GM12878 (cell line): ENCODE results near the gene ACAD11.
"Not testable (repeated sequence)": the region's sequence is repeated elsewhere in the genome, so short reads cannot be mapped to it uniquely, and the experiment has no call there.

ENCODE experiments used
- EZH2 ChIP-seq: IDR thresholded peaks from 2 replicates; pipeline ENCODE4 v1.6.1; 2012; ENCODE audit warnings: low read depth, mild to moderate bottlenecking, control low read depth, inconsistent platforms, low read length, borderline replicate concordance; ENCODE audit not compliant: control insufficient read depth
- TBL1XR1 ChIP-seq: IDR thresholded peaks from 2 replicates; pipeline ENCODE4 v1.6.1; 2012; ENCODE audit warnings: low read depth, low read length, improper control_type of control experiment
- TF ChIP-seq, protein P1 (sequence below): fragments of 450-650 bp; IDR thresholded peaks from 2 replicates; pipeline ENCODE4 v1.6.1; 2017; ENCODE audit warnings: mild to moderate bottlenecking, moderate library complexity
- TF ChIP-seq, protein P2 (sequence below), 3 experiments: IDR thresholded peaks in 2 of 3; conservative IDR thresholded peaks in 1 of 3; 2 replicates each; pipeline ENCODE4 v1.5.1; 2011; ENCODE audit warnings: low read depth in 3 of 3, low read length in 3 of 3, mild to moderate bottlenecking in 3 of 3, control low read depth in 2 of 3, moderate library complexity in 2 of 3, inconsistent platforms in 1 of 3, mixed read lengths in 1 of 3; ENCODE audit not compliant: control insufficient read depth in 2 of 3, insufficient read depth in 1 of 3; ENCODE audit errors: extremely low read depth in 1 of 3

DNA sequence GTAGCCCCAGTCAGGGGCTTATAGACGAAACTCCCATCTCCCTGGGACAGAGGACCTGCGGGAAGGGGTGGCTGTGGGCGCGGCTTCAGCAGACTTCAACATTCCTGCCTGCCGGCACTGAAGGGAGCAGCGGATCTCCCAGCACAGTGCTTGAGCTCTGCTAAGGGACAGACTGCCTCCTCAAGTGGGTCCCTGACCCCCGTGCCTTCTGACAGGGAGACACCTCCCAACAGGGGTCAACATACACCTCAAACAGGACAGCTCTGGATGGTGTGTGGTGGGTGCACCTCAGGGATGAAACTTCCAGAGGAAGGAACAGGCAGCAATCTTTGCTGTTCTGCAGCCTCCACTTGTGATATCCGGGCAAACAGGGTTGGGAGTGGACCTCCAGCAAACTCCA lies 53.0 kb downstream of the ACAD11 start:
- TF ChIP-seq, protein P1, sequence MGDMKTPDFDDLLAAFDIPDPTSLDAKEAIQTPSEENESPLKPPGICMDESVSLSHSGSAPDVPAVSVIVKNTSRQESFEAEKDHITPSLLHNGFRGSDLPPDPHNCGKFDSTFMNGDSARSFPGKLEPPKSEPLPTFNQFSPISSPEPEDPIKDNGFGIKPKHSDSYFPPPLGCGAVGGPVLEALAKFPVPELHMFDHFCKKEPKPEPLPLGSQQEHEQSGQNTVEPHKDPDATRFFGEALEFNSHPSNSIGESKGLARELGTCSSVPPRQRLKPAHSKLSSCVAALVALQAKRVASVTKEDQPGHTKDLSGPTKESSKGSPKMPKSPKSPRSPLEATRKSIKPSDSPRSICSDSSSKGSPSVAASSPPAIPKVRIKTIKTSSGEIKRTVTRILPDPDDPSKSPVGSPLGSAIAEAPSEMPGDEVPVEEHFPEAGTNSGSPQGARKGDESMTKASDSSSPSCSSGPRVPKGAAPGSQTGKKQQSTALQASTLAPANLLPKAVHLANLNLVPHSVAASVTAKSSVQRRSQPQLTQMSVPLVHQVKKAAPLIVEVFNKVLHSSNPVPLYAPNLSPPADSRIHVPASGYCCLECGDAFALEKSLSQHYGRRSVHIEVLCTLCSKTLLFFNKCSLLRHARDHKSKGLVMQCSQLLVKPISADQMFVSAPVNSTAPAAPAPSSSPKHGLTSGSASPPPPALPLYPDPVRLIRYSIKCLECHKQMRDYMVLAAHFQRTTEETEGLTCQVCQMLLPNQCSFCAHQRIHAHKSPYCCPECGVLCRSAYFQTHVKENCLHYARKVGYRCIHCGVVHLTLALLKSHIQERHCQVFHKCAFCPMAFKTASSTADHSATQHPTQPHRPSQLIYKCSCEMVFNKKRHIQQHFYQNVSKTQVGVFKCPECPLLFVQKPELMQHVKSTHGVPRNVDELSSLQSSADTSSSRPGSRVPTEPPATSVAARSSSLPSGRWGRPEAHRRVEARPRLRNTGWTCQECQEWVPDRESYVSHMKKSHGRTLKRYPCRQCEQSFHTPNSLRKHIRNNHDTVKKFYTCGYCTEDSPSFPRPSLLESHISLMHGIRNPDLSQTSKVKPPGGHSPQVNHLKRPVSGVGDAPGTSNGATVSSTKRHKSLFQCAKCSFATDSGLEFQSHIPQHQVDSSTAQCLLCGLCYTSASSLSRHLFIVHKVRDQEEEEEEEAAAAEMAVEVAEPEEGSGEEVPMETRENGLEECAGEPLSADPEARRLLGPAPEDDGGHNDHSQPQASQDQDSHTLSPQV, result not testable (repeated sequence)
- TF ChIP-seq, protein P2, sequence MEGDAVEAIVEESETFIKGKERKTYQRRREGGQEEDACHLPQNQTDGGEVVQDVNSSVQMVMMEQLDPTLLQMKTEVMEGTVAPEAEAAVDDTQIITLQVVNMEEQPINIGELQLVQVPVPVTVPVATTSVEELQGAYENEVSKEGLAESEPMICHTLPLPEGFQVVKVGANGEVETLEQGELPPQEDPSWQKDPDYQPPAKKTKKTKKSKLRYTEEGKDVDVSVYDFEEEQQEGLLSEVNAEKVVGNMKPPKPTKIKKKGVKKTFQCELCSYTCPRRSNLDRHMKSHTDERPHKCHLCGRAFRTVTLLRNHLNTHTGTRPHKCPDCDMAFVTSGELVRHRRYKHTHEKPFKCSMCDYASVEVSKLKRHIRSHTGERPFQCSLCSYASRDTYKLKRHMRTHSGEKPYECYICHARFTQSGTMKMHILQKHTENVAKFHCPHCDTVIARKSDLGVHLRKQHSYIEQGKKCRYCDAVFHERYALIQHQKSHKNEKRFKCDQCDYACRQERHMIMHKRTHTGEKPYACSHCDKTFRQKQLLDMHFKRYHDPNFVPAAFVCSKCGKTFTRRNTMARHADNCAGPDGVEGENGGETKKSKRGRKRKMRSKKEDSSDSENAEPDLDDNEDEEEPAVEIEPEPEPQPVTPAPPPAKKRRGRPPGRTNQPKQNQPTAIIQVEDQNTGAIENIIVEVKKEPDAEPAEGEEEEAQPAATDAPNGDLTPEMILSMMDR (IDR thresholded peaks at IDR 0.05 in 2 of 3, conservative IDR thresholded peaks at IDR 0.05 in 1 of 3; ENCODE audit: control insufficient read depth in 2 of 3, extremely low read depth in 1 of 3, insufficient read depth in 1 of 3, low read depth in 3 of 3, low read length in 3 of 3), result not testable (repeated sequence)
- not testable (repeated sequence) for TF ChIP-seq TBL1XR1, EZH2
